ENCODE results near the gene SLC2A10.

The SLC2A10 gene

DNA sequence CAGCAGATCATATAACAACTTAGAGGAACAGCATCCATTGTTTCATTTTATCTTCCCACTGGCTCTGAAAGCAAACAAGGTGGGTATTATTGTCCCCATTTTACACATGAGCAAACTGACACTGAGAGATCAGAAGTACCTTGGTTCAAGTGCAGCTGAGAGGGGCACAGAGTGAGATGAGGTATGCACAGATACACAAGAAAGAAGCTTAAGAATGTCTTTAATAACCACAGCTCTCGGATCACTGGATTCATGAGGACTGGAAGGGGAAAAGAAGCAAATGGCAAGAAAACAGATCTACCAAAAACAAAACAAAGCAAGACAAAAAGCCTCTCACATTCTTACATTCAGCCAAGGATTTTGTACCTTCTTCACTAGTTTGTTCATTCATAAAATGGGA, 10.6 kb downstream of the SLC2A10 start:
- Histone ChIP-seq H3K9me2 (replicated peaks; ENCODE audit: insufficient read depth, low read length) (no peaks in the 10 kb centered on the region), H3K9ac (ENCODE audit: low read length) (no peak overlapping the region)
- TF ChIP-seq EZH2phosphoT487 (conservative IDR thresholded peaks at IDR 0.05; ENCODE audit: low read length) = no peak
- TF ChIP-seq, protein P1, sequence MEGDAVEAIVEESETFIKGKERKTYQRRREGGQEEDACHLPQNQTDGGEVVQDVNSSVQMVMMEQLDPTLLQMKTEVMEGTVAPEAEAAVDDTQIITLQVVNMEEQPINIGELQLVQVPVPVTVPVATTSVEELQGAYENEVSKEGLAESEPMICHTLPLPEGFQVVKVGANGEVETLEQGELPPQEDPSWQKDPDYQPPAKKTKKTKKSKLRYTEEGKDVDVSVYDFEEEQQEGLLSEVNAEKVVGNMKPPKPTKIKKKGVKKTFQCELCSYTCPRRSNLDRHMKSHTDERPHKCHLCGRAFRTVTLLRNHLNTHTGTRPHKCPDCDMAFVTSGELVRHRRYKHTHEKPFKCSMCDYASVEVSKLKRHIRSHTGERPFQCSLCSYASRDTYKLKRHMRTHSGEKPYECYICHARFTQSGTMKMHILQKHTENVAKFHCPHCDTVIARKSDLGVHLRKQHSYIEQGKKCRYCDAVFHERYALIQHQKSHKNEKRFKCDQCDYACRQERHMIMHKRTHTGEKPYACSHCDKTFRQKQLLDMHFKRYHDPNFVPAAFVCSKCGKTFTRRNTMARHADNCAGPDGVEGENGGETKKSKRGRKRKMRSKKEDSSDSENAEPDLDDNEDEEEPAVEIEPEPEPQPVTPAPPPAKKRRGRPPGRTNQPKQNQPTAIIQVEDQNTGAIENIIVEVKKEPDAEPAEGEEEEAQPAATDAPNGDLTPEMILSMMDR (IDR thresholded peaks at IDR 0.05; ENCODE audit: insufficient read depth, low read length, poor library complexity, severe bottlenecking) = no peak

DNA sequence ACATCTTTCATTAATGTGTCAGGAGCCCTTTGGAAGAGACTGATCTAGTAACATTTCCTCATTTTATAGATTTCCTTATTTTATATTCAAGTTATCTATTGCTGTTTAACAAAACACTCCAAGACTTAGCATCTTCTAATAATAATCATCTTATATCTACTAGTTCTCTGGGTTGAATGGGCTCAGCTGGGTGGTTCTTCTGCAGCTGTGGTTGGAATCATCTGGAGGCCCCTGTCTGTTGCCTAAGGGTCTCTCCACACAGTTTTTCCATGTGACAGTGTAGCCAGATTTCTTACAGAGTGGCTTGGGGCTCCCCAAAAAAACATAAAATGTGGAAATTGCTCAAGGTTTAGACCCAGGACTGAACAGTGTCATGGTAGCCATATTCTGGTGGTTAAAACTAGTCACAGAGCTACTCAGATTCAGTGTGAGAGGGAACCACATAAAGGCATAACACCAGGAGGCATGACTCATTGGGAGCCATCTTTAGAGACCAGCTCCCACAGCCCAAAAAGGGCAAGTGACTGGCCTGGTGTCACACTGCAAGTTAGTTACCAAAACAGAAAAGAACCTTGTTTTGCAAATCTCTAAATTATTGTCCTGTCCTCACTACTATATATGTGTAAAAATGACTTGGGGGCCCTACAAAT, 11.5 kb downstream of the SLC2A10 start:
- H3K27ac ChIP-seq (ENCODE audit: low read depth, low read length) = no peak overlapping the region

More for the DNA sequence above, 10.6 kb downstream of the SLC2A10 start:
- Histone ChIP-seq H3K36me3 (ENCODE audit: low read length) (no peaks in the 10 kb centered on the region), H3K4me2 (ENCODE audit: low read depth, low read length, poor library complexity, severe bottlenecking) (no peak overlapping the region), H3K9me3 (ENCODE audit: insufficient read depth, low read length) (peaks cover 6% of the 10 kb centered on the region; the same call in 1 of the 2 replicates), H3K27me3 (ENCODE audit: low read length) (no peaks in the 10 kb centered on the region), H2AFZ (ENCODE audit: low read depth, low read length, severe bottlenecking) (no peak overlapping the region), H3F3A (ENCODE audit: insufficient read depth) (no peaks in the 10 kb centered on the region), H3K27ac (ENCODE audit: low read depth, low read length) (no peak overlapping the region), H3K79me2 (ENCODE audit: insufficient read depth, low read length) (no peaks in the 10 kb centered on the region), H4K20me1 (ENCODE audit: low read depth, low read length) (no peaks in the 10 kb centered on the region), H3K4me3 (ENCODE audit: insufficient read depth, low read length, poor library complexity, severe bottlenecking) (no peak overlapping the region)

DNA sequence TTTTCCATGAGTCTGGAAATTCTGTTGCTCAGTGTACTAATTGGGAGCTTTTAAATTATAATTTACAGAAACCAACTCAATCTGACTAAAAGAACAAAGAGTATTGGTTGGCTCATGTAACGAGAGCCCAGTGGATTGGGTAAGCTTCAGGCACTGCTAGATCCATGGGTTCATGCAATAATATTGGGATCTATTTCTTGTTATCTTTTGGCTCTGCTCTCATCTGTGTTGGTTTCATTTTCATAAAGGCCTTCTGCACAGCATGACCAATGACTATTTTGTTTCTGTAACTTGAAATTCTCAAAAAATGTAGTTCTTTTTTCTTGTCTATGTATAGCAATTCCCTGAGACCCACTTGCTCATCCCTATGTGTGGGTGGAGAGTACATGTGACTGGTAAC, 12.0 kb downstream of the SLC2A10 start:
- no peak overlapping the region for H2AFZ ChIP-seq (ENCODE audit: low read depth, low read length, severe bottlenecking)
- no peaks in the 10 kb centered on the region for H3K36me3 ChIP-seq (ENCODE audit: low read length)
- H3K79me2 ChIP-seq (ENCODE audit: insufficient read depth, low read length) = no peaks in the 10 kb centered on the region
- H3F3A ChIP-seq (ENCODE audit: insufficient read depth) = no peaks in the 10 kb centered on the region
- H3K27ac ChIP-seq (ENCODE audit: low read depth, low read length) = no peak overlapping the region
- no peak overlapping the region for H3K9ac ChIP-seq (ENCODE audit: low read length)
- peaks cover 6% of the 10 kb centered on the region; the same call in 1 of the 2 replicates for H3K9me3 ChIP-seq (ENCODE audit: insufficient read depth, low read length)
- no peaks in the 10 kb centered on the region for H3K27me3 ChIP-seq (ENCODE audit: low read length)
- no peak for TF ChIP-seq EZH2phosphoT487 (conservative IDR thresholded peaks at IDR 0.05; ENCODE audit: low read length)
- TF ChIP-seq, protein P1 (IDR thresholded peaks at IDR 0.05; ENCODE audit: insufficient read depth, low read length, poor library complexity, severe bottlenecking) = no peak
- no peaks in the 10 kb centered on the region for H3K9me2 ChIP-seq (replicated peaks; ENCODE audit: insufficient read depth, low read length)
- H3K4me3 ChIP-seq (ENCODE audit: insufficient read depth, low read length, poor library complexity, severe bottlenecking) = no peak overlapping the region
- H3K4me2 ChIP-seq (ENCODE audit: low read depth, low read length, poor library complexity, severe bottlenecking) = no peak overlapping the region
- no peaks in the 10 kb centered on the region for H4K20me1 ChIP-seq (ENCODE audit: low read depth, low read length)

More for the DNA sequence above, 11.5 kb downstream of the SLC2A10 start:
- no peak overlapping the region for H3K4me3 ChIP-seq (ENCODE audit: insufficient read depth, low read length, poor library complexity, severe bottlenecking)
- H3K27me3 ChIP-seq (ENCODE audit: low read length) = no peaks in the 10 kb centered on the region
- H3F3A ChIP-seq (ENCODE audit: insufficient read depth) = no peaks in the 10 kb centered on the region
- no peaks in the 10 kb centered on the region for H3K9me2 ChIP-seq (replicated peaks; ENCODE audit: insufficient read depth, low read length)
- H2AFZ ChIP-seq (ENCODE audit: low read depth, low read length, severe bottlenecking) = no peak overlapping the region
- no peaks in the 10 kb centered on the region for H3K79me2 ChIP-seq (ENCODE audit: insufficient read depth, low read length)
- peaks cover 6% of the 10 kb centered on the region; the same call in 1 of the 2 replicates for H3K9me3 ChIP-seq (ENCODE audit: insufficient read depth, low read length)
- no peaks in the 10 kb centered on the region for H3K36me3 ChIP-seq (ENCODE audit: low read length)
- H3K9ac ChIP-seq (ENCODE audit: low read length) = no peak overlapping the region
- H4K20me1 ChIP-seq (ENCODE audit: low read depth, low read length) = no peaks in the 10 kb centered on the region
- no peak overlapping the region for H3K4me2 ChIP-seq (ENCODE audit: low read depth, low read length, poor library complexity, severe bottlenecking)
- no peak for TF ChIP-seq EZH2phosphoT487 (conservative IDR thresholded peaks at IDR 0.05; ENCODE audit: low read length)
- TF ChIP-seq, protein P1 (IDR thresholded peaks at IDR 0.05; ENCODE audit: insufficient read depth, low read length, poor library complexity, severe bottlenecking) = no peak
